ENCODE results near the gene COBL. TPM values are rescaled to one million over a fixed set of nuclear protein-coding genes. Genes with fewer than 3 reads are reported as not detected.

The COBL gene
- total RNA-seq, 2 donors from 2014 or later: 36.5 to 46.6 TPM

GRCh38 chr7:51244053-51244452, 72.6 kb downstream of the COBL start:
- Histone ChIP-seq H3K9me3 (no peaks in the 10 kb centered on the region), H3K4me1 (replicated peaks) (no peaks in the 10 kb centered on the region), H3K27ac (no peak overlapping the region), H3K36me3 (no peaks in the 10 kb centered on the region), H3K4me3 (no peak overlapping the region), H3K27me3 (replicated peaks; ENCODE audit: insufficient read depth) (no peaks in the 10 kb centered on the region)
- intact Hi-C loops (cut with DNase I): no loop called here
- WGBS: 90% methylated on average over 5 of the region's 5 CpGs
- no peak for TF ChIP-seq POLR2AphosphoS5 (IDR thresholded peaks at IDR 0.05)
- TF ChIP-seq POLR2A (IDR thresholded peaks at IDR 0.05): no peak
- no peak for TF ChIP-seq CTCF (IDR thresholded peaks at IDR 0.05)
- DNase-seq (ENCODE audit: low spot score): no peak

GRCh38 chr7:51243631-51244030, 73.0 kb downstream of the COBL start:
- H3K4me3 ChIP-seq: no peak overlapping the region
- TF ChIP-seq POLR2AphosphoS5 (IDR thresholded peaks at IDR 0.05) (no peak), POLR2A (IDR thresholded peaks at IDR 0.05) (no peak), CTCF (IDR thresholded peaks at IDR 0.05) (no peak)
- WGBS: 92% methylated on average over 10 of the region's 10 CpGs
- H3K4me1 ChIP-seq (replicated peaks): no peaks in the 10 kb centered on the region
- intact Hi-C loops (cut with DNase I): no loop called here
- H3K27me3 ChIP-seq (replicated peaks; ENCODE audit: insufficient read depth): no peaks in the 10 kb centered on the region
- H3K9me3 ChIP-seq: no peaks in the 10 kb centered on the region
- no peak overlapping the region for H3K27ac ChIP-seq
- DNase-seq (ENCODE audit: low spot score): no peak
- no peaks in the 10 kb centered on the region for H3K36me3 ChIP-seq

- no peak for DNase-seq (ENCODE audit: low spot score)
- no peaks in the 10 kb centered on the region for H3K27me3 ChIP-seq (replicated peaks; ENCODE audit: insufficient read depth)
- H3K4me1 ChIP-seq (replicated peaks): no peaks in the 10 kb centered on the region
- no peaks in the 10 kb centered on the region for H3K9me3 ChIP-seq
- intact Hi-C loops (cut with DNase I): no loop called here
- no peak overlapping the region for H3K4me3 ChIP-seq
- no peak overlapping the region for H3K27ac ChIP-seq
- TF ChIP-seq POLR2A (IDR thresholded peaks at IDR 0.05) (no peak), POLR2AphosphoS5 (IDR thresholded peaks at IDR 0.05) (no peak), CTCF (IDR thresholded peaks at IDR 0.05) (no peak)
- no peaks in the 10 kb centered on the region for H3K36me3 ChIP-seq
- WGBS: 89% methylated on average over 16 of the region's 16 CpGs
These were observed 73.6 kb downstream of the COBL start for GRCh38 chr7:51242881-51243518.

GRCh38 chr7:51242007-51242691, 74.5 kb downstream of the COBL start:
- Histone ChIP-seq H3K36me3 (no peaks in the 10 kb centered on the region), H3K4me3 (no peak overlapping the region), H3K27ac (no peak overlapping the region), H3K4me1 (replicated peaks) (no peaks in the 10 kb centered on the region), H3K27me3 (replicated peaks; ENCODE audit: insufficient read depth) (no peaks in the 10 kb centered on the region), H3K9me3 (no peaks in the 10 kb centered on the region)
- intact Hi-C loops (cut with DNase I): no loop called here
- 84% methylated on average over 5 of the region's 5 CpGs for WGBS
- TF ChIP-seq CTCF (IDR thresholded peaks at IDR 0.05): no peak
- no peak for TF ChIP-seq POLR2A (IDR thresholded peaks at IDR 0.05)
- TF ChIP-seq POLR2AphosphoS5 (IDR thresholded peaks at IDR 0.05): no peak
- DNase-seq (ENCODE audit: low spot score): no peak

- Histone ChIP-seq H3K4me3 (no peak overlapping the region), H3K9me3 (no peaks in the 10 kb centered on the region), H3K27me3 (replicated peaks; ENCODE audit: insufficient read depth) (no peaks in the 10 kb centered on the region), H3K36me3 (no peaks in the 10 kb centered on the region), H3K4me1 (replicated peaks) (no peaks in the 10 kb centered on the region), H3K27ac (no peak overlapping the region)
- intact Hi-C loops (cut with DNase I): no loop called here
- 60% methylated on average over 4 of the region's 4 CpGs for WGBS
- TF ChIP-seq CTCF (IDR thresholded peaks at IDR 0.05): no peak
- no peak for TF ChIP-seq POLR2AphosphoS5 (IDR thresholded peaks at IDR 0.05)
- no peak for TF ChIP-seq POLR2A (IDR thresholded peaks at IDR 0.05)
- DNase-seq (ENCODE audit: low spot score): no peak
These were observed 75.7 kb downstream of the COBL start for GRCh38 chr7:51240868-51241267.

All from prostate gland (tissue), 2 donors.